Endothelial cell of umbilical vein (primary cell): Measurements from ENCODE around the gene HDAC1. TPM values are rescaled to one million over a fixed set of nuclear protein-coding genes. Genes with fewer than 3 reads are reported as not detected.
"Not testable (repeated sequence)": the region's sequence is repeated elsewhere in the genome, so short reads cannot be mapped to it uniquely, and the experiment has no call there.

Experiments used
- BruUV-seq: library from RNA; stranded (reverse); fragments of 400-500 nt; replicated peaks from 2 replicates; lab custom pipeline; 2021; lab: Mats Ljungman, UMichigan
- CTCF ChIA-PET: fragments of 300-600, 350-600 bp; sonication (Branson Sonifier 250); formaldehyde crosslinking; loops from one replicate; lab custom pipeline; 2021; ENCODE audit warnings: antibody characterized with exemption, inconsistent platforms; lab: Charles Lee
- POLR2A ChIA-PET: fragments of 300-600, 350-600 bp; sonication (Branson Sonifier 250); formaldehyde crosslinking; loops from one replicate; lab custom pipeline; 2021; ENCODE audit warnings: antibody characterized with exemption, inconsistent platforms; lab: Charles Lee
- DNase-seq: peaks from one replicate; pipeline ENCODE4 v3.0.0-alpha.2; 2011; ENCODE audit warnings: low read depth, low spot score
- FAIRE-seq: peaks from 2 replicates; lab custom pipeline; 2011; peaks lifted over from hg19 to GRCh38; lab: Jason Lieb, UNC
- H2AFZ ChIP-seq: 2 replicates; pipeline ENCODE4 v1.6.0; 2012; ENCODE audit warnings: low read depth, low read length, control low read depth, inconsistent platforms
- H3K27ac ChIP-seq: 2 replicates; pipeline ENCODE4 v1.5.1; 2011; ENCODE audit warnings: low read depth, mild to moderate bottlenecking, control low read depth, low read length, moderate library complexity; ENCODE audit not compliant: insufficient read depth
- H3K27me3 ChIP-seq, 2 experiments: 2 replicates each; pipeline versions ENCODE4 v1.6.0 to v1.6.1; 2011; ENCODE audit warnings: low read length in 2 of 2, mixed read lengths in 1 of 2; ENCODE audit not compliant: control insufficient read depth in 2 of 2, insufficient read depth in 2 of 2
- H3K36me3 ChIP-seq, 2 experiments: 2 replicates in 1 of 2; 3 replicates in 1 of 2; pipeline ENCODE4 v1.5.1; 2011; ENCODE audit warnings: low read length in 2 of 2, mild to moderate bottlenecking in 1 of 2, moderate library complexity in 1 of 2; ENCODE audit not compliant: control insufficient read depth in 2 of 2, insufficient read depth in 2 of 2; ENCODE audit errors: extremely low read depth in 1 of 2
- H3K4me1 ChIP-seq: 3 replicates; pipeline ENCODE4 v1.5.1; 2011; ENCODE audit warnings: mild to moderate bottlenecking, low read length; ENCODE audit not compliant: control insufficient read depth, insufficient read depth; ENCODE audit errors: extremely low read depth
- H3K4me2 ChIP-seq: 2 replicates; pipeline ENCODE4 v1.6.1; 2011; ENCODE audit warnings: low read length, control low read depth, mixed read lengths; ENCODE audit not compliant: insufficient read depth
- H3K4me3 ChIP-seq, 3 experiments: fragments of 200-600 bp in 1 of 3; sonication (generic), shearing (Covaris generic) in 1 of 3; replicated peaks in 1 of 3; 2 replicates each; pipeline ENCODE4 v1.5.1; 2011 to 2016; ENCODE audit warnings: control low read depth in 3 of 3, low read length in 3 of 3, mild to moderate bottlenecking in 2 of 3, inconsistent platforms in 1 of 3, low read depth in 1 of 3, moderate library complexity in 1 of 3; ENCODE audit not compliant: insufficient read depth in 1 of 3
- H3K79me2 ChIP-seq: 2 replicates; pipeline ENCODE4 v1.6.0; 2012; ENCODE audit warnings: low read length, inconsistent platforms; ENCODE audit not compliant: control insufficient read depth, insufficient read depth
- H3K9ac ChIP-seq: replicated peaks from 2 replicates; pipeline ENCODE3; 2011; ENCODE audit warnings: low read length, control low read depth; ENCODE audit not compliant: insufficient read depth; ENCODE audit errors: extremely low read depth
- H3K9me1 ChIP-seq: replicated peaks from 3 replicates; pipeline ENCODE4 v1.6.0; 2011; ENCODE audit warnings: mild to moderate bottlenecking, low read length; ENCODE audit not compliant: control insufficient read depth, insufficient read depth; ENCODE audit errors: extremely low read depth
- H3K9me3 ChIP-seq: replicated peaks from 2 replicates; pipeline ENCODE4 v1.5.1; 2012; ENCODE audit warnings: low read length, inconsistent platforms; ENCODE audit not compliant: control insufficient read depth, insufficient read depth
- H4K20me1 ChIP-seq: replicated peaks from 2 replicates; pipeline ENCODE3; 2011; ENCODE audit warnings: mild to moderate bottlenecking, low read length; ENCODE audit not compliant: control insufficient read depth, insufficient read depth; ENCODE audit errors: extremely low read depth
- CTCF ChIP-seq, 2 donors: IDR thresholded peaks; 1 replicate in 1 of 2; 2 replicates in 1 of 2; pipeline ENCODE4 v1.5.1; 2011; ENCODE audit warnings: low read length in 2 of 2, mild to moderate bottlenecking in 2 of 2, moderate library complexity in 2 of 2, control low read depth in 1 of 2, inconsistent platforms in 1 of 2, low read depth in 1 of 2; ENCODE audit not compliant: insufficient read depth in 1 of 2; ENCODE audit errors: extremely low read depth in 1 of 2
- EZH2 ChIP-seq: IDR thresholded peaks from 2 replicates; pipeline ENCODE4 v1.6.1; 2012; ENCODE audit warnings: borderline replicate concordance, low read depth, mild to moderate bottlenecking, moderate library complexity, low read length, inconsistent platforms; ENCODE audit not compliant: severe bottlenecking
- GATA2 ChIP-seq: IDR thresholded peaks from 2 replicates; pipeline ENCODE4 v1.7.0; 2011; ENCODE audit warnings: low read depth, mild to moderate bottlenecking, moderate library complexity, mixed read lengths, low read length; ENCODE audit not compliant: insufficient read length, insufficient read depth
- JUN ChIP-seq: IDR thresholded peaks from 2 replicates; pipeline ENCODE4 v1.6.1; 2011; ENCODE audit warnings: borderline replicate concordance, low read depth; ENCODE audit not compliant: insufficient read length, insufficient read depth
- dilution Hi-C: fragments of 300-500 bp; cut with MboI; formaldehyde crosslinking; loops from one replicate; pipeline ENCODE4 v1.15.0; 2019; ENCODE audit warnings: low sequenced_read_pairs; ENCODE audit not compliant: extremely low pct_ligation_motif_present
- intact Hi-C: fragments of 100-400 bp; cut with micrococcal nuclease; formaldehyde crosslinking; loops from one replicate; pipeline ENCODE4 v1.10.0; 2022
- polyA plus RNA-seq, 4 experiments: library from polyadenylated mRNA; depleted of rRNA in 3 of 4; stranded (reverse) in 3 of 4; unstranded in 1 of 4; fragments of >200 nt; gene quantifications; 2 replicates each; pipeline versions ENCODE4 v1.2.1 to v1.2.3, GENCODE V29; 2011 to 2012; ENCODE audit warnings: missing spikeins in 1 of 4
- total RNA-seq: library from RNA; stranded (reverse); gene quantifications from 2 replicates; pipeline ENCODE4 v1.2.3, GENCODE V29; 2021

Gene HDAC1
- total and polyA plus RNA-seq, 2 donors (not counting 3 experiments of a cell fraction or from before 2014, with no cell fraction given): 138 to 141 TPM

- dilution Hi-C loops: no loop called here
- POLR2A ChIA-PET: no interaction called here
- Histone ChIP-seq H3K4me1 (peaks cover 8% of the 10 kb centered on the region), H3K4me3 (no peak overlapping the region), H3K36me3 (no peaks in the 10 kb centered on the region), H3K27me3 (peaks cover 16 to 24% of the 10 kb centered on the region in 2 experiments), H3K9ac (no peak overlapping the region), H4K20me1 (no peaks in the 10 kb centered on the region), H3K4me2 (no peak overlapping the region), H3K27ac (no peak overlapping the region), H3K9me1 (no peaks in the 10 kb centered on the region), H3K9me3 (no peaks in the 10 kb centered on the region), H3K79me2 (no peaks in the 10 kb centered on the region), H2AFZ (no peak overlapping the region)
- no TSS peak for BruUV-seq
- FAIRE-seq: no peak
- TF ChIP-seq GATA2 (no peak), CTCF (IDR thresholded peaks at IDR 0.05; ENCODE audit: extremely low read depth in 1 of 2, insufficient read depth in 1 of 2, low read depth in 1 of 2, low read length in 2 of 2) (no peak), EZH2 (no peak), JUN (no peak)
- intact Hi-C loops: no loop called here
- no peak for DNase-seq
- CTCF ChIA-PET: no interaction called here
These were observed 15.7 kb upstream of the HDAC1 start for GRCh38 chr1:32276032-32276782.

DNA sequence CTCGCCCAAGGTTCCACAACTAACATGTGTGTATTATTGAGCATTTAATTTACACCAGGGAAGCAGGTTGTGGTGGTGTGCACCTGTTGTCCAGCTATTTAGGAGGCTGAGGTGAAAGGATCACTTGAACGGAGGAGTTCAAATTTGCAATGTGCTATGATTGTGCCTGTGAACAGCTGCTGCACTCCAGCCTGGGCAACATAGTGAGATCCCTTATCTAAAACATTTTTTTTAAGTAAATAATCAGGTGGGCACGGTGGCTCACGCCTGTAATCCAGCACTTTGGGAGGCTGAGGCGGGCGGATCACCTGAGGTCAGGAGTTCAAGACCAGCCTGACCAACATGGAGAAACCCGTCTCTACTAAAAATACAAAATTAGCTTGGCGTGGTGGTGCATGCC lies 7.1 kb upstream of the HDAC1 start:
- H3K9me3 ChIP-seq, DNase-seq, H3K4me1 ChIP-seq, H3K27me3 ChIP-seq, H3K9ac ChIP-seq, H3K27ac ChIP-seq, FAIRE-seq, H2AFZ ChIP-seq, H3K36me3 ChIP-seq, H4K20me1 ChIP-seq, BruUV-seq, H3K4me3 ChIP-seq, H3K9me1 ChIP-seq, intact Hi-C loops, H3K4me2 ChIP-seq, H3K79me2 ChIP-seq, POLR2A ChIA-PET, CTCF ChIA-PET, dilution Hi-C loops: not testable (repeated sequence)
